Omental fat pad (tissue), 4 donors: Measurements from ENCODE around the gene FRYL. TPM values are rescaled to one million over a fixed set of nuclear protein-coding genes. Genes with fewer than 3 reads are reported as not detected.
"Not testable (repeated sequence)": the region's sequence is repeated elsewhere in the genome, so short reads cannot be mapped to it uniquely, and the experiment has no call there.

Source experiments
- ATAC-seq: fragments of 150-250 bp; one replicate; pipeline ENCODE4 v1.9.1; 2016; ENCODE audit warnings: mild to moderate bottlenecking, moderate library complexity; ENCODE audit not compliant: low FRiP score
- DNase-seq: peaks from one replicate; pipeline ENCODE4 v3.0.0-alpha.2; 2019; ENCODE audit warnings: low spot score
- CTCF ChIP-seq, 3 donors: fragments of 450-650 bp; IDR thresholded peaks; one replicate each; pipeline ENCODE4 v1.5.1; 2016 to 2017; ENCODE audit warnings: antibody characterized with exemption in 3 of 3, mild to moderate bottlenecking in 3 of 3, moderate library complexity in 2 of 3
- total RNA-seq, 4 donors: library from RNA; depleted of rRNA; stranded (reverse); fragments of >200 nt; gene quantifications; one replicate each; pipeline ENCODE4 v1.1.0, GENCODE V29; 2016

The FRYL gene
- total RNA-seq, 4 donors from 2014 or later, result 45.2 to 143 (median 48.7) TPM

- no peak for TF ChIP-seq CTCF (IDR thresholded peaks at IDR 0.05)
- no peak for ATAC-seq
- no peak for DNase-seq
Measured at GRCh38 chr4:48804584-48805301, 24.7 kb upstream of the FRYL start.

GRCh38 chr4:48801016-48801715, 21.1 kb upstream of the FRYL start:
- DNase-seq, result no peak
- ATAC-seq, result no peak
- no peak for TF ChIP-seq CTCF (IDR thresholded peaks at IDR 0.05)

GRCh38 chr4:48800155-48800554, 20.1 kb upstream of the FRYL start:
- not testable (repeated sequence) for DNase-seq, ATAC-seq

- TF ChIP-seq CTCF (IDR thresholded peaks at IDR 0.05), result no peak
- ATAC-seq, result no peak
- no peak for DNase-seq
Measured at GRCh38 chr4:48799157-48799556, 19.1 kb upstream of the FRYL start.

- ATAC-seq (no peak), DNase-seq (no peak)
- no peak for TF ChIP-seq CTCF (IDR thresholded peaks at IDR 0.05)
Measured at GRCh38 chr4:48798117-48798516, 18.0 kb upstream of the FRYL start.

- no peak for ATAC-seq
- no peak for TF ChIP-seq CTCF (IDR thresholded peaks at IDR 0.05)
- no peak for DNase-seq
Measured at GRCh38 chr4:48796927-48797679, 17.0 kb upstream of the FRYL start.

- ATAC-seq (no peak), DNase-seq (no peak)
- TF ChIP-seq CTCF (IDR thresholded peaks at IDR 0.05), result no peak
Measured at GRCh38 chr4:48796191-48796926, 16.3 kb upstream of the FRYL start.
